GM18498 (cell line): Measurements from ENCODE around the gene LCAT.

Source experiments
- ATAC-seq: cut with Tn5 transposase; IDR thresholded peaks from one replicate; pipeline ENCODE4 v1.9.1; 2021; ENCODE audit warnings: mild to moderate bottlenecking, moderate library complexity; ENCODE audit not compliant: unreplicated experiment

LCAT gene

DNA sequence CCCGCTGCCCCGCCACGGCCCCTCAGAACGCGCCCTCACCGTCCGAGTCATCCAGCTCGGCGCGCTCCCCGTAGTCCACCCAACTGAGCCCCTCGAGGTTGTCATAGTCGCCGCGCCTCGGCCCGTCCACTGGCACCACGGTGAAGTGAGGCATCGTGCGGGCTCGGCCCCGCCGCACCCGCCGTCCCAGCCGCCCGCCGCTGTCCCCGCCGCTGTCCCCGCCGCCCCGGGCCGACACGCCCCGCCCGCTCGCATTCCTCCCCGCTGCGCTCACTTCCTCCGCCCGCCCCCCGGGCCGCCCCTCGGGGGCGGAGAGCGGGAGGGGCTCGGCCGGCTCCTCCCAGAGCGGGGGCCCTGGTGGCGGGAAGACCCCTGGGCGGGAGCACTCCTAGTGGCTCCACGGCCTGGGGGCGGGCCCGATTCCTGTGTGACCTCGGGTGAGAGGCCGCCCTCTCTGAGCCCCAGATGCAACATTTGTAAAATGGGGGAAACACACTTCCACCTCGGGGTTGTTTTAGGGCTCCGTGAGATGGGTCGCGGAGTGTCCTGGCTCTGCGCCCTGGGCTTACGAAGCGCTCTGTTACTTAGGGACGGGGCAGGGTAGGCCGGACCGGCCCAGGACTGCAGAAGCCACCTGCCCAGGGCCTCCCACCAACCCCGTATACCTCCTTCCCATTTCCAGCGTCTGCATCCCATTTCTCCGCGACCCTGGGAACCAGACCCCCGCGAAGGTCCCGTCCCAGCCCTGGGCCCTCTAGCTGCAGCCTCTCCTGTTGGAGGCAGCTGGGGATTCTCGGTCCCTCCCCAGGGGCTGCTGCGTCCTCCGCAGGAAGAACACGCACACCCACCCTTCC, 24.7 kb upstream of the LCAT start, which contains the start of gene SLC12A4:
Gene SLC12A4, minus strand, starts transcription at position 238 of the 854 bp plus-strand sequence. Its CDS starts 84 bp downstream, at position 154.
- ATAC-seq, result peak; percentile 82

DNA sequence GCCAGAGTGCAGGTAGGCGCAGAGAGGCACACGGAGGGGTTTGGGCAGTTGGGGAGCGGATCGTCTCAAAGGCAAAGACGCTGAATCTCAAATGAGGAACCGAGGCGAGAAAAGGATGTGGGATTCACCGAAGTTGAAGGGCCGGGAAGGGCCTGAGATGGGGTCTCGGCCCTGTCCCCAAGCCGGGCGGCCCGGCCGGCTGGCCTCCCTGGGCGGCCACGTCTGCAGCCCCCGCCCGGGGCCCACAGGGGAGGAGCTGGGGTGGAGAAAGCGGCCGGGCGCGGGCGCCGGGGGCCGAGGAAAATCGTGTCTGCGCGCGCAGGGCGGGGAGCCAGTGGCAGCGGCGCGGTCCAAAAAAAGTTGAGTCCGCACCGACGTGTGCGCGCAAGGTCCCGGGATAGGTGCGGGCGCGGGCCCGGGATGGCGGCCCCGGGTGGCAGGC, 24.1 kb upstream of the LCAT start:
- peak; percentile 35 for ATAC-seq

DNA sequence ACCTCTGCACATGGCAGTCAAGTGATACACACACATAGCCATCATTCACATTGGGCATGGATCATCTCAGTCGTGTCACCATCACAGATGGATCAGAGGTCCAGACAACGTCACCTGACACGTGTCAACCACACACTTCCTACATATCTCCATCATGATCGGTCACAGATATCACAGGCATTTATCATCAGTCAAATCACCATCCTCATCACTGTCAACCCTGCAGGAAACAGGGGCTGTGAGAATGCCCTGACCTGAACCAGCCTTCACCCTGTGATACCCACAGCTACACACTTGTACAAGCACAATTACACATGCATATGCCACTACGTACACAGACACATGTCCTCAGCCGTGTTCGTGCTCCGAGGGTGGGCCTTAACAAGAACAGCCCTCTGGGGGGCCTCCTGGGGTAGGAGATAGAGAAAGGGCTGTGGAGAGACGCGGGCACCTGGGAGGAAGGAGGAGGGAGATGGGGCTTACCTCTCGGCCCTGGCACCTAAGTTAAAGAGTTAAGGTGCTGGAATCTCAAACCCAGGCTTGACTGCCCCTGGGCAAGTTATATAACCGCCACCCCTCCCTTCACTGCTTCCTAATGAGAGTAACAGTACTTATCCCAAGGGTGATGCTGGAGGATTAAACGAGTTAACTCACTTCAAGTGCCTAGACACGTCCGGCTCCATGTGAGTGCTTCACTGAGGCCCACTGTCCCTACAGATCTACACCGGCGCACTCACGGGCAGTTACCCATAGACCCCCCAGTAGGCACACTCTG, 23.4 kb upstream of the LCAT start:
- ATAC-seq, result peak; percentile 9

DNA sequence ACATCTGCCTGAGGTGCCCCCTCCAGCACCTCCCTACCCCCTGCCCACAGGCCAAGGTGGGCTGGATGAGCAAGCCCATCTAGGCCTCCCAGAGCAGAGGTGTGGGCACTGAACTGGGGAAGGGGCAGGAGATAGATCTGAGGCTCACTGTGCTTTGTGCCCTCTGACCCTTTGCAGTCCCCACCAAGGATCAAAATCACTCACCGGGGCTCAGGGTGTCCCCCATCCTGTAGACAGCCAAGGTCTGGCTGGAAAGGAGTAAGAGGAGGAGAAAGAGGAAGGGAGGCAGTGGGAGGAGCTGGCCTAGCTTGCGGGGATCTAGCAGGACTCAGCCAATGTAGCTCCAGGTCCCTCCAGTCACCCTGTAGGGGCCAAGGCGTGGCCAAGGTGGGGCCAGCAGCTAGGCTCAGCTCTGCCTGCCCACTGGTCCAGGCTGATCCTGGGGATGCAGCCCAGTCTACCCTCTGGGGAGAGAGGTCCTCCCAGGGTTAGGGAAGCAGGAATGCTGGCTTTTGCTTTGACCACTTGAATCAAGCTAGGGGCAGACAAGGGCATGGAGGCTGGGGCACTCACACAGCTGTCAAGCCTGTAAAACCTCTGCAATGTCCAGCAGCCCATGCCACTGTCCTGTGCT, 22.7 kb upstream of the LCAT start:
- ATAC-seq, result no peak

DNA sequence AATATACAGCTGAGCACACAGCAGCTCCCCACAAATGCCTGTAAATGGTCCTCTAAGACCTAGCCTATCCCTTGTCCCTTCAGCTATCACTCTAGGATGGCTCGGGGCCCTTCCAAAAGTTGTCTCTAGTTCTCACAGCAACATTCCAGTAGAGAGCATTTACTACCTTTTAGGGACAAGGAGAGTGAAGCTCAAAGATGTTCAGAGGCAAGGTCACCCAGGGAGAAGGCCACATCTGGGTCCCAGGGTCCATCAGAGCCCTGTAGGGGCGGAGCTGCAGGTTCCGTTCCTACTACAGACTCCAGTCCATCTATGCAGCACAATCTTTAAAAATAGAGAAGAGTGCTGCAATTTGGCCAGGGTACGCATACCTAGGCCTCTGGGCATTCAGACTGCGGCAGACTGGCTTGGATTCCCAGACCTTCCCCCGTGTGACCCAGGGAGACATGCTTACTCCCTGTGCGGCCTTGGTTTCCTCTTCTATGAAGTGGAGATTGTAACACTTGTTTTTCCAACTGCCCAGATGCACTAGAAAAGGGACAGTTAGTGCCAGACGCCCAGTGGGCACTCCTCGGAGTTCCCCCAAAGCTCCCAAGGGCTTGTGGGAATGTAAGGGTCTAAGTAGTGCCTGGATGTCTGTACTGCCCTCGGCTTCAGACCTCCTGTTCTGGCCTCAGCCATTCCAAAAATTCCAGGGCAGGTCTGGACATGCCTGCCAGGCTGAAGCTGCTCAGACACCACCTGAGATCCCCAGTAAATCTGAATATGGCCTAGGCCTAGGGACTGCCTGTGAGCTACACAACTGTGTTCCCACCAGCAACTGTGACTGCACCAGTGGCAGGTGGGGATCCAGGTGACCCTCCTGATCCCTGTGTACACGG, 22.0 kb upstream of the LCAT start:
- ATAC-seq, result no peak

DNA sequence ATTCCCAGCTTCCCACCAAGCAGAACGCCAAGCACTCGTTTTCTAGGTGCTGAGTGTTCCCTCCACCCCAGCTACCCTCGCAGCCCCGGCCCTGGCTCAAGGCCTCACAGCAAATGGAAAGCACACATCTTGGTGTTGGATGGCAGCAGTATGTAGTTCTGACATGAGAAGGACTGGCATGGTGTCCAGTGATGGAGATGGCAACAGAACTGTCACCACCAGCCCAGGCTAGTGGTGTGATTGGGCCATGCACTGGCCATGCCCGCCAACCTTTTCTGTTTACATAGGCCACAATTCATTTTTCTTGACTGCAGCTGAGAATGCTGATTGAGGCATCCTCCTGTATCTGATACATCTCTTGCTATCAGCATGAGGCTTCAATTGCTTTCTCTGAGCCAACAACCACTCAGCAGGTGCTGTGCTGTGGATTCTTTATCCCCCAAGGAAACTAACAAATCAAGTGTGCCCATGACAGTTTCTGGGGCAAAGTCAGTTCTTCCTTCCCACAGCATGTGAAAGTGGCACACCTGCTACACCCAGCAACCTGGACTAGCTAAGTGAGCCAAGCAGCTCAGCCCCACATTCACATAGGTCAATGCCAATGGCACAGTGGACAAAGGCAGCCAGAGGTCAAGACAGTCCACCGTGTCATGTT, 20.7 kb upstream of the LCAT start:
- no peak for ATAC-seq

DNA sequence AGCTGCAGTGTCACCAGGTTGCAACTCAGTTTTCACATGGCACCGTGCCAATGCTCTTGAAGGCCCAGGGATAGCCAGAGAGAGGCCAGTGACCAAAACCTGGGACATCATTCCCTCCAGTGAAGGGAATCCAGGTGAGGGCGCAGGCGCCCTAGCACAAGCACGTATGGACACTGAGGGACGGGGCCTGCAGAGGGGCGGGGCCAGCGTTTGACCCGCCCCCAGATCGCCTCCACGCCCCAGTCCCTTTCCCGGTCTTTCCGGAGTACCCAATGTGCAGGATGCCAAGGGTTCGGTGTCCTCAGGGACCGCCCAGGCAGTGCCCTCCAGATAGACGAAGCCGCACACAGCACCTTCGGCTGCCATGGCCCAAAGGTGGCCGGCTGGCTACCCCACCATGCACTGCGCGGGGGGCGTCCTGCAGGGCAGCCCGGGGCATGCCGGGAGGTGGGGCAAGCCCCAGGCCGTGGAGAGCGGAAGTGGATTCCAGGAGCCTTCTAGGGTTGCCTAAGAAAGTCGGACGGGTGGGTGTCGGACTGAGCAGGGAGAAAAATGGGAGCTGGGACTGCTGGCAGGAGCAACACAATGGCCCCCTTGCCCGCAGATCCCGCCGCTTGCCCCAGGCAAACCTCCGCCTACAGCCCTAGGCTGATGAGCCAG, 19.9 kb upstream of the LCAT start:
- no peak for ATAC-seq

DNA sequence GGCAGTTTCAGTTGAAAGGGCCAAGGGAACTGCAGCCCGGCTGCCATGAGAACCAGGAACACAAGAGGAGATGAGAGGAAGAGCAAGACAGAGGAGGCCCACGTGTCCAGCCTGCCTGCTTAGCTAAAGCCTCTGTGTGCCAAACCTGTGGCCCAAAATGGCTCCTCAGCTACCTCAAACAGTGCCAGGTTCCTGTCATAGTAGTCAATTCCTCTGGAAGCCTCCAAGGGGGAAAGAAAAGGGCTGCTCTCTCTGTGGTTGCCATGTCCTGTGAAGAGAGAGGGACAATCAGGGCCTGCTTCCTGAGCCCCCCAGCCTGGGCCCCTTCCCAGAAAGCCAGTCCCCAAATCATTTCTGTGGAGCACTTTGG, 19.4 kb upstream of the LCAT start:
- ATAC-seq, result no peak

DNA sequence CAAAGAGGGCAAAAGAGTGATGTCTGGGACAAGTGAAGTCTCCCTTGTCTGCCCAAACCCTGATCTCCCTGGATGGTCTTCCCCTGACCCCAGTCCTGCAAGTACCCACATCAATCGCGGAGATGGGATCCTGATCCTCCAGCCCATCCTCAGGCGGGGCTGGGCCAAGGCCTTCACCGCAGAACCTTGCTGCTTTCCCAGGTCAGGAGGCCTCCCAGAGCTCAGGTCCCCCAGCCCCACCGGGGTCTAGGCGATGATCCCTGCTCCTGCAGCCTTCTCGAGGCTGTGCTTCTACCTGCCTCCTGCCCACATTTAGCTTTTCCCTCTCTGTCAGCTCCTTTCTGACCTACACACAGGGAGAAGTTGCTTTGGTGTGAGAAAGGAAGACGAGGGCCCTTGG, 18.2 kb upstream of the LCAT start:
- no peak for ATAC-seq

DNA sequence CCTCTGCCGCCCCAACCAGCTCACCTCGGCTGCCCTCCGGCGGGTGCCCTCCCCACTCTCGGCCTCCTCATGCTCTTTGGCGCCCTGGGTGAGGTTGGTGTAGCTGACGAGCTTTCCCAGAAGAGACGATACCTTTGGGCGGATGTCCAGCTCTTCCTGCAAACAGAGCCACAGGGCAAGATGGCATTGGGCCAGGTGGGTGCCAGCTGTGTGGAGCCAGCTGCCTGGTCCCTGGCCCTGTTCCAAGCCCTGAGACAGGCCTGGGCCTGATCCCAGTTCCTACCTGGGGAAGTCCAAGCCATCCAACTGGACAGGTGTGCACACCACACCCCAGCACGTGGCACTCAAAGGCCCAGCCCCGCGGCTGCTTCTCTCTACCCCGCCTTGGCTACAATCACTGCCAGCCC, 17.6 kb upstream of the LCAT start:
- ATAC-seq, result no peak

DNA sequence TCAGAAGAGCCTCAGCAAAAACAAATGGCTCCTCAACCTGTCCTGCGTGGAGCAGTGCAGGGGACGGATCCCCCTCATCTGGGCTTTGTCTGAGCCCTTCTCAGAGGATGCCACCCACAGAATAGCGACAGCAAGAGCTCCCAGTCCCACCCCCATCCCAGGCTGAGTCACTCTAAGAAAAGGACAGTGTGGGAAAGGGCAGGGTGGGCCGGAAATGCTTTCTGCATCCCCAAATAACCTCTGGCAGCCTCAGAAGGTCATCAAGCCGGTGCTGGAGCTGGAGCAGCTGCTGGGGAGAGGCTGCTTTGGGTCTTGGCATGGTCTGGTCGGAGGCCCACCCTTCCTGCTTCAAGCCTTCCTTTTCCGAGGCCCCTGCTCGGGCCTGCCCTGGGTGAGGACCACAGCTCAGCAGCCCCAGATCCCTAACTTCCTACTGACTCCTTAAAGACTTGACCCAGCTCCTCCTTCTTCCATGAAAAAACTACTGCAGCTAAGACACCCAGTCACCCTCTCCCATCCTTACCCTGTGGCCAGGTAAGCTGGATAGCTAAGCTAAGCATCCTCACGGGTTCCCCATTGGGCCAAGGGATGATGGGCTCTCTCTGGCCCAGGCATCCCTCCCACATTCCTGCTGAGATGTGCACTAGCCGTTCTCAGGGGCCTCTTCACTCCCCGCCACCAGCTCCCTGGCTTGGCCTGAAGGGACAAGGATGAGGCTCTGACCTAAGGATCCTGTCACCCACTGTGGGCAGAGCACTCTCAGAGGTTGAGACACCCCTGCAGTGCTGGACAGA, 15.8 kb upstream of the LCAT start:
- ATAC-seq, result no peak

DNA sequence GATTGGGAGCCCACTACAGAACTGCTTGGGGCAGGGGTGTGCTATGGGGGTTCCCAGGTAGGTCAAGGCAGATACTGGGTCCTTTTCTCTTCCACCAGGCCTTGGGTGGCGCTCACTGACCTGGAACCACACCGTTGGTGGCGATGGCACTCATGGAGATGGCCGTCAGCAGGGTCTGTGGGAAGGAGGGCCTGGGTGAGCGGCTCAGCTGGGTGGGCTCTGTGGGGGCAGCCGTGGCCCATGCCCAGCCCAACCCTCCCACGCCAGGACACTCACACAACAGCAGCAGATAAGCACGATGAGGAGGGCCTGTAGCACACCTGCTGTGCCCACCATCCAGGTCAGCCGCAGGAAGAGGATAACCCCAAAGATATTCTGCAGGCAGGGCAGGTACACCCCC, 13.7 kb upstream of the LCAT start:
- no peak for ATAC-seq

DNA sequence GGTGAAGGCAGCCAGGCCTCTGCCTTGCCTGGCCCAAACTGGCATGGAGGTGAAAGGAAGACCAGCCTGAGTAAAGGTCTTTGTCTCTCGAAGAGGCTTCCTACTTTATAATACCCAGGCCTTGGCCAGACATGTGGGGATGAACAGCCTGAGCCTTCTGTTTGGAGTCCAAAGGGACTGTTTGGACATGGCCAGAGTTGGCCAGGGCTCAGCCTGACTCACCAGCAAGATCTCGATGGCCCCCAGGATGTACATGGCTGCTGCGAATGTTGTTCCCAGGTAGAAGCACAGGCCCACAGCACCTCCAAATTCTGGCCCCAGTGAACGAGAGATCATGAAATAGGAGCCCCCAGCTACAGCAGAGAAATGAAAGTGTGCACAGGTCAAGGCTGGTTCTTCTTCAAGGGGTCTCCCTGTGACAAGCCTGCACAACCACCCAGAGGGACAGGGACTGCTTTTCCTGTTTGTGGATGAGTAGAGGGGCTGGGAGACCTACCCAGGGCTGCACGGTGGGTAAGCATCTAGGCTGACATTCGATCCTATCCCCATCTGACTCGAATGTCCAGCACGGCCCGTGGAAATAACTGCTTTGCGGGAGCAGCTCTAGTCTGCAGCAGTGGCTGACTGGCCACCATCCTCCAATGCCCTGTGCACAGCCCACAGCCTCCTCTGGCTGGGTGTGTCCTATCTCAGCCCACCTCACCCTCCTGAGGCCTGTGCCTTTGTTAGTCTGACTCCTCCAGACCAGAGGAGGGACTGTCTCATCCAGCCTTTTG, 10.7 kb upstream of the LCAT start:
- no peak for ATAC-seq

DNA sequence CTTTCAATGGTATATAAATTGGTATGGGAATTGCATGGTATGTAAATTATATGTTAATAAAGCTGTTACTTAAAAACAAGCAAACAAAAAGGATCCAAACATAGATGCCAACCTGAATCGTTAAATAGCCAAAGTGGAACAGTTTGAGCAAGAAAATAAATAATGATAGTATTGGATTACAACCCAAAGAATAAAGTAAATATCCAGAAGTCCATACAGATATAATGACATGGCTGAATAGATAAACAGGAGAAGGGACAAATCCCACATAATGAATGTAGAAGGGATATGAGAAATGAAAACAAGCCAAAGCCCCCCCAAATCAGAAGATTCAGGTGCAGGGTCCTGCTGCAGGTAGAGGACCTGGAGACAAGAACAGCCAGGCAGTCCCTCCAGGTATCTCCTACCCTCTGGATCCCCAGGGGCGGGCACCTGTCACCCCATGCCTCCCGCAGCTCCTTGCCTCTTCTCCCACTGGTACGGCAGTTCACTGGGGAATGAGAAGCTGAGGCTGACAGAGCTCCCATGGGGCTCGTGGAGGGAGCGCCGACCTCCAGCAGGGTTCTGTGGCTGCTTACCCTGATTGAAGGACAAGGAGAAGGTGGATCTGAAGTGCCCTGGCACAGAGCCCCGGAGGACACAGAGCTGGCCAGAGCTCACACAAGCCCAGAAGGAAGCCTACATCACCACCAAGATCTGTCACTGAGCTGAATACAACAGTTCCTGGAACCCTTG, 9.9 kb upstream of the LCAT start:
- ATAC-seq, result no peak

DNA sequence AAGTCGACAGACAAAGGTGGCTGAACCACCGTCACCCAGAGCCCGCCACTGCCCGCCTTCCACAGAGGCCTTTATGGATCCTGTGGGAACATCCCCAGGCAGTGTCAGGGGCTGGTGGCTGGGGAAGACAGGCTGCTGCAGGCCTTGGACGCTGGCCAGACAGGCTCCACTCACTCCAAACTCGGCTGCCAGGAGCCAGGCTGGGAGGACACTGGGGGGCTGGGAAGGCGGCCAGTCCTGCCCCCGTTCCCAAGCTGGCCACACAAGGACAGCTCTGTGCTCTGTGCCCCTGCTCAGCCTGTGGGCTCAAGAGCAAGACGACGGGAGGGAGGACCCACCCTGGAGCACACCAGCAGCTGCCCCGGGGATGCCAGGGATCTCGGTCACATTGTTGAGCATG, 7.6 kb upstream of the LCAT start:
- no peak for ATAC-seq

DNA sequence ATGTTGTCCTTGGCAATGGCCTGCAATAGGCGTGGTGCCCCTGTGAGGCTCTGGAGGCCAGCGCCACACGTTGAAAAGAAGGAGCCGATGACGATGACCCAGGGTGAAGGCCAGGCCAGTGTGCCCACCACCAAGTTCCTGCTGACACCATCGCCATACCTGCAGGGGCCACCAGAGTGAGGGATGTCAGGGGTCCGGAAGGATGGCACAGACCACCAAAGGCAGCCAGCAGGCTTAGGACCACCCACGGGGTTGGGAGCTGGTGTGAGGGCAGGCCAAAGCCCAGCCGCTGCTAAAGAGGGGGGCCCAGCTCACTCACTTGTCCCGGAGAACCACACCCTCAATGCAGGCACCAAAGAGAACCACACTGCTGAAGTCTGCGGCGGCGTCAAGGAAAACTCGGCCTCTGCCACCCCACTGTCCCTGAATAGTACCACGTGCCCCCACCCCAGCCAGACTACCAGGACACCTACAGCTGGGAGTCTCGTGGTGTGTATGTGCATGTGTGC, 6.5 kb upstream of the LCAT start:
- ATAC-seq, result no peak

DNA sequence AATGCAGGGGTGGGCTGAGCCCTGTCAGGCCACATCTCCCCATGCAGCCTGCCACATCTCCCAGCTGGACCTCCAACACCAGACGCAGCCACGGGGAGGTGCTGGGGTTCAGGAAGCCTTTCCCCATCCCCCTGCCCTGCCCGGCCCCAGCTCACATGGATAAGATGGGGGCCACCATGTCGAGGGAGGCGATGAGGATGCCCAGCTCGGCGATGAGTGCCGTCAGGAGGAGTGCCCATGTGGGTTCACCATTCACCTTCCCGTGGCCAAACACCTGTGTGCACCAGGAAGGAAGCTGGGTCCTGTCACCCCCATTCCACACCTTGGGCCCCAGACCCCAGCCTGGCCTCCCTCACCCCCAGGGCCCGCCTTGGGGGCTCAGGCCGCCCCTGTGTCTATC, 5.7 kb upstream of the LCAT start:
- no peak for ATAC-seq
